Adrenal gland (tissue), 5 donors: Measurements from ENCODE around the gene SLIT3.

Source experiments
- POLR2A ChIP-seq, 2 donors: fragments of 450-650 bp; IDR thresholded peaks; one replicate each; pipeline ENCODE4 v1.6.1; 2017; ENCODE audit warnings: antibody characterized with exemption in 2 of 2, mild to moderate bottlenecking in 2 of 2, moderate library complexity in 1 of 2
- TF ChIP-seq, protein P1 (sequence below), 6 experiments: fragments of 450-650 bp in 4 of 6; fragments of 200-600 bp in 2 of 6; sonication (generic) in 1 of 6; IDR thresholded peaks; 1 replicate in 5 of 6; 2 replicates in 1 of 6; pipeline versions ENCODE4 v1.5.1 to v1.8.0; 2016 to 2021; ENCODE audit warnings: antibody characterized with exemption in 6 of 6, mild to moderate bottlenecking in 2 of 6, moderate library complexity in 1 of 6
- donor health status: DM: no; HTN: no; CAD: no.

DNA sequence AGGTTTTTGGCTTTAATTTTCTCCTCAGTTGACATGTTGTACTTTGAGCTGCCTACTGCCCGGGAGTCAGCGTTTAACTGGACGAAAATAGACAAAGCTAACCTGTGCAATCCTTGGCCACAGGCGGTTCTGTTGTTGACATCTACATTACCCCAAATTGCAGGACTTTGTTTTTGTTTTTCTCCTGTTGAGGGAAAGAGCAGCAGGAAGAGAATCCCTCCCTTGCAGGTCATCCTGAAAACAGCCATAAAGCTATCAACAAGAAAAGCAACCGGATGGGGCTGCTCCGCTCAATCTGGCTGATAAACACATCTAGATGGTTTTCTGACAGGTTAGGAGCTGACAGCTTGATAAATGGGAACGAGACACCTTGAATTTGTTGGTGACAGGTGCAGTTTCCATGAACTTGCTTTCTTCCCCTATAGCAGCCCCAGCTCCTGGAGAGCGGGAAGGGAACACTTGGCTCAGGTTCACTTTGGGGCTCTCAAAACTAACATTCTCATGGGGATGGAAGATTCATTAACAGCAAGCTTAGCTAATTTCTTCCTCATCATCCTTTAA, 331.5 kb downstream of the SLIT3 start:
- TF ChIP-seq, protein P1, sequence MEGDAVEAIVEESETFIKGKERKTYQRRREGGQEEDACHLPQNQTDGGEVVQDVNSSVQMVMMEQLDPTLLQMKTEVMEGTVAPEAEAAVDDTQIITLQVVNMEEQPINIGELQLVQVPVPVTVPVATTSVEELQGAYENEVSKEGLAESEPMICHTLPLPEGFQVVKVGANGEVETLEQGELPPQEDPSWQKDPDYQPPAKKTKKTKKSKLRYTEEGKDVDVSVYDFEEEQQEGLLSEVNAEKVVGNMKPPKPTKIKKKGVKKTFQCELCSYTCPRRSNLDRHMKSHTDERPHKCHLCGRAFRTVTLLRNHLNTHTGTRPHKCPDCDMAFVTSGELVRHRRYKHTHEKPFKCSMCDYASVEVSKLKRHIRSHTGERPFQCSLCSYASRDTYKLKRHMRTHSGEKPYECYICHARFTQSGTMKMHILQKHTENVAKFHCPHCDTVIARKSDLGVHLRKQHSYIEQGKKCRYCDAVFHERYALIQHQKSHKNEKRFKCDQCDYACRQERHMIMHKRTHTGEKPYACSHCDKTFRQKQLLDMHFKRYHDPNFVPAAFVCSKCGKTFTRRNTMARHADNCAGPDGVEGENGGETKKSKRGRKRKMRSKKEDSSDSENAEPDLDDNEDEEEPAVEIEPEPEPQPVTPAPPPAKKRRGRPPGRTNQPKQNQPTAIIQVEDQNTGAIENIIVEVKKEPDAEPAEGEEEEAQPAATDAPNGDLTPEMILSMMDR (IDR thresholded peaks at IDR 0.05), result no peak
- TF ChIP-seq POLR2A (IDR thresholded peaks at IDR 0.05), result no peak
